ENCODE results near the gene GABARAP.

GABARAP gene

GRCh38 chr17:7208027-7208571, 34.1 kb downstream of the GABARAP start:
- TF ChIP-seq, protein P1, sequence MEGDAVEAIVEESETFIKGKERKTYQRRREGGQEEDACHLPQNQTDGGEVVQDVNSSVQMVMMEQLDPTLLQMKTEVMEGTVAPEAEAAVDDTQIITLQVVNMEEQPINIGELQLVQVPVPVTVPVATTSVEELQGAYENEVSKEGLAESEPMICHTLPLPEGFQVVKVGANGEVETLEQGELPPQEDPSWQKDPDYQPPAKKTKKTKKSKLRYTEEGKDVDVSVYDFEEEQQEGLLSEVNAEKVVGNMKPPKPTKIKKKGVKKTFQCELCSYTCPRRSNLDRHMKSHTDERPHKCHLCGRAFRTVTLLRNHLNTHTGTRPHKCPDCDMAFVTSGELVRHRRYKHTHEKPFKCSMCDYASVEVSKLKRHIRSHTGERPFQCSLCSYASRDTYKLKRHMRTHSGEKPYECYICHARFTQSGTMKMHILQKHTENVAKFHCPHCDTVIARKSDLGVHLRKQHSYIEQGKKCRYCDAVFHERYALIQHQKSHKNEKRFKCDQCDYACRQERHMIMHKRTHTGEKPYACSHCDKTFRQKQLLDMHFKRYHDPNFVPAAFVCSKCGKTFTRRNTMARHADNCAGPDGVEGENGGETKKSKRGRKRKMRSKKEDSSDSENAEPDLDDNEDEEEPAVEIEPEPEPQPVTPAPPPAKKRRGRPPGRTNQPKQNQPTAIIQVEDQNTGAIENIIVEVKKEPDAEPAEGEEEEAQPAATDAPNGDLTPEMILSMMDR (conservative IDR thresholded peaks at IDR 0.05; ENCODE audit: low read length) = no peak
- no peak for TF ChIP-seq EZH2phosphoT487 (IDR thresholded peaks at IDR 0.05; ENCODE audit: borderline replicate concordance)
- H3F3A ChIP-seq (ENCODE audit: low read depth) = no peaks in the 10 kb centered on the region
- no peak overlapping the region for H3K4me3 ChIP-seq (ENCODE audit: low read length, poor library complexity, severe bottlenecking)
- no peaks in the 10 kb centered on the region for H3K27me3 ChIP-seq (ENCODE audit: insufficient read depth, low read length, poor library complexity, severe bottlenecking)
- no peak overlapping the region for H2AFZ ChIP-seq (ENCODE audit: low read length)
- H3K4me1 ChIP-seq (ENCODE audit: insufficient read depth, low read length, poor library complexity, severe bottlenecking) = no peaks in the 10 kb centered on the region
- no peaks in the 10 kb centered on the region for H3K9me3 ChIP-seq (ENCODE audit: insufficient read depth, low read depth, low read length)
- H3K36me3 ChIP-seq (ENCODE audit: insufficient read depth, low read length) = peaks cover 9% of the 10 kb centered on the region; the same call in 1 of the 2 replicates
- H4K20me1 ChIP-seq (ENCODE audit: insufficient read depth, low read length, poor library complexity, severe bottlenecking) = peaks cover 2% of the 10 kb centered on the region
- no peak overlapping the region for H3K4me2 ChIP-seq (ENCODE audit: low read depth, low read length, poor library complexity, severe bottlenecking)
- peaks cover 10% of the 10 kb centered on the region for H3K79me2 ChIP-seq (ENCODE audit: insufficient read depth, low read length)
- H3K9ac ChIP-seq (ENCODE audit: low read depth, low read length, poor library complexity, severe bottlenecking) = no peak overlapping the region
- H3K9me2 ChIP-seq (replicated peaks; ENCODE audit: low read depth, low read length) = no peaks in the 10 kb centered on the region

GRCh38 chr17:7207120-7208001, 34.9 kb downstream of the GABARAP start:
- H4K20me1 ChIP-seq (ENCODE audit: insufficient read depth, low read length, poor library complexity, severe bottlenecking) = peaks cover 2% of the 10 kb centered on the region
- H2AFZ ChIP-seq (ENCODE audit: low read length) = no peak overlapping the region
- H3K36me3 ChIP-seq (ENCODE audit: insufficient read depth, low read length) = peaks cover 16% of the 10 kb centered on the region; the same call in 1 of the 2 replicates
- H3K9ac ChIP-seq (ENCODE audit: low read depth, low read length, poor library complexity, severe bottlenecking) = no peak overlapping the region
- H3K9me2 ChIP-seq (replicated peaks; ENCODE audit: low read depth, low read length) = no peaks in the 10 kb centered on the region
- no peaks in the 10 kb centered on the region for H3K9me3 ChIP-seq (ENCODE audit: insufficient read depth, low read depth, low read length)
- H3K27me3 ChIP-seq (ENCODE audit: insufficient read depth, low read length, poor library complexity, severe bottlenecking) = no peaks in the 10 kb centered on the region
- H3F3A ChIP-seq (ENCODE audit: low read depth) = no peaks in the 10 kb centered on the region
- H3K4me3 ChIP-seq (ENCODE audit: low read length, poor library complexity, severe bottlenecking) = no peak overlapping the region
- H3K4me1 ChIP-seq (ENCODE audit: insufficient read depth, low read length, poor library complexity, severe bottlenecking) = no peaks in the 10 kb centered on the region
- H3K79me2 ChIP-seq (ENCODE audit: insufficient read depth, low read length) = peaks cover 6% of the 10 kb centered on the region
- no peak for TF ChIP-seq EZH2phosphoT487 (IDR thresholded peaks at IDR 0.05; ENCODE audit: borderline replicate concordance)
- TF ChIP-seq, protein P1 (conservative IDR thresholded peaks at IDR 0.05; ENCODE audit: low read length) = no peak
- H3K4me2 ChIP-seq (ENCODE audit: low read depth, low read length, poor library complexity, severe bottlenecking) = no peak overlapping the region

- peaks cover 28% of the 10 kb centered on the region; the same call in 1 of the 2 replicates for H3K36me3 ChIP-seq (ENCODE audit: insufficient read depth, low read length)
- H3F3A ChIP-seq (ENCODE audit: low read depth) = no peaks in the 10 kb centered on the region
- no peaks in the 10 kb centered on the region for H3K79me2 ChIP-seq (ENCODE audit: insufficient read depth, low read length)
- H2AFZ ChIP-seq (ENCODE audit: low read length) = no peak overlapping the region
- no peaks in the 10 kb centered on the region for H3K9me3 ChIP-seq (ENCODE audit: insufficient read depth, low read depth, low read length)
- H3K4me3 ChIP-seq (ENCODE audit: low read length, poor library complexity, severe bottlenecking) = no peak overlapping the region
- H3K4me2 ChIP-seq (ENCODE audit: low read depth, low read length, poor library complexity, severe bottlenecking) = no peak overlapping the region
- no peaks in the 10 kb centered on the region for H3K4me1 ChIP-seq (ENCODE audit: insufficient read depth, low read length, poor library complexity, severe bottlenecking)
- TF ChIP-seq EZH2phosphoT487 (IDR thresholded peaks at IDR 0.05; ENCODE audit: borderline replicate concordance) = no peak
- TF ChIP-seq, protein P1 (conservative IDR thresholded peaks at IDR 0.05; ENCODE audit: low read length) = no peak
- H3K9me2 ChIP-seq (replicated peaks; ENCODE audit: low read depth, low read length) = no peaks in the 10 kb centered on the region
- no peak overlapping the region for H3K9ac ChIP-seq (ENCODE audit: low read depth, low read length, poor library complexity, severe bottlenecking)
- H4K20me1 ChIP-seq (ENCODE audit: insufficient read depth, low read length, poor library complexity, severe bottlenecking) = peaks cover 2% of the 10 kb centered on the region
- no peaks in the 10 kb centered on the region for H3K27me3 ChIP-seq (ENCODE audit: insufficient read depth, low read length, poor library complexity, severe bottlenecking)
These were observed 36.7 kb downstream of the GABARAP start for GRCh38 chr17:7205561-7205960.
